Mesothelial cell of epicardium (in vitro differentiated cells): ENCODE data around the gene IFNA1. TPM values are rescaled to one million over a fixed set of nuclear protein-coding genes. Genes with fewer than 3 reads are reported as not detected.

ENCODE experiments used
- DNase-seq, 2 experiments: peaks; one replicate each; pipeline ENCODE4 v3.0.0; 2021; ENCODE audit warnings: low spot score in 2 of 2; ENCODE audit not compliant: unreplicated experiment in 2 of 2
- H3K27ac Mint-ChIP-seq: 2 replicates; pipeline ENCODE4 v1.8.0; 2021; ENCODE audit warnings: mixed read lengths
- H3K27me3 Mint-ChIP-seq: 2 replicates; pipeline ENCODE4 v1.8.0; 2021; ENCODE audit warnings: low read depth, mixed read lengths
- H3K36me3 Mint-ChIP-seq: 2 replicates; pipeline ENCODE4 v1.8.0; 2021; ENCODE audit warnings: mixed read lengths
- H3K4me1 Mint-ChIP-seq: 2 replicates; pipeline ENCODE4 v1.8.0; 2021; ENCODE audit warnings: mixed read lengths
- H3K4me3 Mint-ChIP-seq: 2 replicates; pipeline ENCODE4 v1.8.0; 2021; ENCODE audit warnings: mild to moderate bottlenecking, moderate library complexity, mixed read lengths
- H3K9me3 Mint-ChIP-seq: 2 replicates; pipeline ENCODE4 v1.8.0; 2021; ENCODE audit warnings: mixed read lengths
- total RNA-seq: library from RNA; stranded (reverse); gene quantifications from 3 replicates; pipeline ENCODE4 v1.2.1, GENCODE V29; 2021
- TF ChIP-seq, protein P1 (sequence below): fragments of 200-600 bp; sonication (generic); IDR thresholded peaks from one replicate; pipeline ENCODE4 v1.5.0; 2021; ENCODE audit warnings: antibody characterized with exemption; ENCODE audit not compliant: unreplicated experiment

The IFNA1 gene
- total RNA-seq, 1 donor from 2014 or later = not detected

GRCh38 chr9:21402386-21403251 is 37.6 kb upstream of the IFNA1 start:
- Mint-ChIP-seq H3K4me3 (peak overlapping the region; percentile 84), H3K27me3 (peaks cover 14% of the 10 kb centered on the region), H3K4me1 (peaks cover 22% of the 10 kb centered on the region), H3K36me3 (no peaks in the 10 kb centered on the region), H3K27ac (peak overlapping the region; percentile 12), H3K9me3 (no peaks in the 10 kb centered on the region)
- DNase-seq = peak in 1 of 2 experiments; percentile 57
- TF ChIP-seq, protein P1, sequence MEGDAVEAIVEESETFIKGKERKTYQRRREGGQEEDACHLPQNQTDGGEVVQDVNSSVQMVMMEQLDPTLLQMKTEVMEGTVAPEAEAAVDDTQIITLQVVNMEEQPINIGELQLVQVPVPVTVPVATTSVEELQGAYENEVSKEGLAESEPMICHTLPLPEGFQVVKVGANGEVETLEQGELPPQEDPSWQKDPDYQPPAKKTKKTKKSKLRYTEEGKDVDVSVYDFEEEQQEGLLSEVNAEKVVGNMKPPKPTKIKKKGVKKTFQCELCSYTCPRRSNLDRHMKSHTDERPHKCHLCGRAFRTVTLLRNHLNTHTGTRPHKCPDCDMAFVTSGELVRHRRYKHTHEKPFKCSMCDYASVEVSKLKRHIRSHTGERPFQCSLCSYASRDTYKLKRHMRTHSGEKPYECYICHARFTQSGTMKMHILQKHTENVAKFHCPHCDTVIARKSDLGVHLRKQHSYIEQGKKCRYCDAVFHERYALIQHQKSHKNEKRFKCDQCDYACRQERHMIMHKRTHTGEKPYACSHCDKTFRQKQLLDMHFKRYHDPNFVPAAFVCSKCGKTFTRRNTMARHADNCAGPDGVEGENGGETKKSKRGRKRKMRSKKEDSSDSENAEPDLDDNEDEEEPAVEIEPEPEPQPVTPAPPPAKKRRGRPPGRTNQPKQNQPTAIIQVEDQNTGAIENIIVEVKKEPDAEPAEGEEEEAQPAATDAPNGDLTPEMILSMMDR = no peak

GRCh38 chr9:21404146-21404545 is 36.1 kb upstream of the IFNA1 start:
- DNase-seq = no peak
- Mint-ChIP-seq H3K27ac (no peak overlapping the region), H3K4me1 (peaks cover 22% of the 10 kb centered on the region), H3K36me3 (no peaks in the 10 kb centered on the region), H3K4me3 (no peak overlapping the region), H3K27me3 (peaks cover 14% of the 10 kb centered on the region), H3K9me3 (no peaks in the 10 kb centered on the region)
- TF ChIP-seq, protein P1 = no peak

DNA sequence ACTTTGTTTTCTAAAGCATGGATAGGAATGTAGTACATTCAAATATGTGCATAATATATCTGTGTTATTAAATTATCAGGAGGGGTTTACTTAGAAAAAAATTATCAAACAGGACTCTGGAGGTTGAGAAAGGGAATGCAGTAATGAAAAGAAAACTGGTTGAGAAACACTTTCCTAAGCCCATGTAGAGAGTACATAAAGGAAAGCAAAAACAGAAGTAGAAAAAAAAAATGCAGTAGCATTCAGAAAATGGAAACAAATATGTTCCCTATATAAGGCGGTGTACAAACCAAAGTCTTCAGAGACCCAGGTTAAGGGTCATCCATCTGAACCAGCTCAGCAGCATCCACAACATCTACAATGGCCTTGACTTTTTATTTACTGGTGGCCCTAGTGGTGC is 31.4 kb upstream of the IFNA1 start, which contains the start of gene IFNA8:
TSS of gene IFNA8 (plus strand) at position 301 of the 400 bp plus-strand sequence. CDS start at position 361, 60 bp downstream.
- Mint-ChIP-seq H3K36me3 (no peaks in the 10 kb centered on the region), H3K27me3 (peaks cover 4% of the 10 kb centered on the region), H3K4me1 (no peaks in the 10 kb centered on the region), H3K4me3 (no peak within 1 kb of the TSS), H3K9me3 (no peaks in the 10 kb centered on the region), H3K27ac (no peak within 1 kb of the TSS)
- DNase-seq = no peak
- TF ChIP-seq, protein P1 = no peak

DNA sequence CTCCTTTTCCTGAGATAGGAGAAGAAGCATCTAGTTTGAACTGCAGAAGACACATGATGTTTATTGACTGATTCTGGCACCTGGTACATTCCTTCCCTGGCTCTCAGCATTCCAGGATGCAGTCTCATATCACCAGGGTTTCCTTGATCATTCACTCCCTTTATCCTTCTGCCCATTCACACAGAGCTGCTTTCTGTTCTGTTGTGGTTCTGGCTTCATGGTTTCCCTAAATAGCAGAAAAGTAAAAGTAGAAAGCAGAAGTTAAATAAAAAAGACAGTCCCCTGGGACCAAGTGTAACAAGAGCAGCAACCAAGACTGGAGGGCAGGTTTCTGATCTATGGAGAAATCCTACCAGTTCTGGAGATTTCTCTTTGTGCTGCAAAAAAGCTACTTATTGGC is 28.1 kb upstream of the IFNA1 start:
- Mint-ChIP-seq H3K4me1 (no peaks in the 10 kb centered on the region), H3K27me3 (no peaks in the 10 kb centered on the region), H3K9me3 (no peaks in the 10 kb centered on the region), H3K4me3 (no peak overlapping the region), H3K27ac (no peak overlapping the region), H3K36me3 (no peaks in the 10 kb centered on the region)
- TF ChIP-seq, protein P1 = no peak
- DNase-seq = no peak

GRCh38 chr9:21413151-21413550 is 27.1 kb upstream of the IFNA1 start:
- Mint-ChIP-seq H3K36me3 (no peaks in the 10 kb centered on the region), H3K4me3 (no peak overlapping the region), H3K27ac (no peak overlapping the region), H3K9me3 (no peaks in the 10 kb centered on the region), H3K27me3 (no peaks in the 10 kb centered on the region), H3K4me1 (no peaks in the 10 kb centered on the region)
- no peak for DNase-seq
- TF ChIP-seq, protein P1 = no peak
